DMS 273 (cell line): ENCODE measurements around the gene KCNK15.
A peak's percentile ranks its signal among the peaks of the same experiment; 100 is the strongest.

Experiments
- DNase-seq: peaks from one replicate; lab custom pipeline; 2025; ENCODE audit not compliant: unreplicated experiment; lab: John Stamatoyannopoulos, UW

Gene KCNK15

DNA sequence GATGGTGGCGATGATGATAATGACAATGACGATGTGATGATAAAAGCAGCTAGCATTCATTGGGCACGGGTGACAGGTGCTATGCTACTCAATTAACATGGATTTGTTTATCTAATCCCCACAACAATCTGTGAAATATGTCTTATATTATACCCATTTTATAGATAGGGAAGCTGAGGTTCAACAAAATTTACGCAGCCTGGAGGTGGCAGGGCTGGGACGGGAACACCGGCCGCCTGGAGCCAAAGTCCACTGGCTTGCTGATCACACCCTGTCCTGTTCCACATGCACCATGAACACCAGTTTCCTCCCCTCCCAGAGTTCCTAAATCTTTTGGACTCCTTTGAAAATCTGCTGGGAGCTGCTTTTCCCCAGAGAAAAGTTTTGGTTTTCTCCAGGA lies 41.6 kb downstream of the KCNK15 start:
- DNase-seq = no peak

DNA sequence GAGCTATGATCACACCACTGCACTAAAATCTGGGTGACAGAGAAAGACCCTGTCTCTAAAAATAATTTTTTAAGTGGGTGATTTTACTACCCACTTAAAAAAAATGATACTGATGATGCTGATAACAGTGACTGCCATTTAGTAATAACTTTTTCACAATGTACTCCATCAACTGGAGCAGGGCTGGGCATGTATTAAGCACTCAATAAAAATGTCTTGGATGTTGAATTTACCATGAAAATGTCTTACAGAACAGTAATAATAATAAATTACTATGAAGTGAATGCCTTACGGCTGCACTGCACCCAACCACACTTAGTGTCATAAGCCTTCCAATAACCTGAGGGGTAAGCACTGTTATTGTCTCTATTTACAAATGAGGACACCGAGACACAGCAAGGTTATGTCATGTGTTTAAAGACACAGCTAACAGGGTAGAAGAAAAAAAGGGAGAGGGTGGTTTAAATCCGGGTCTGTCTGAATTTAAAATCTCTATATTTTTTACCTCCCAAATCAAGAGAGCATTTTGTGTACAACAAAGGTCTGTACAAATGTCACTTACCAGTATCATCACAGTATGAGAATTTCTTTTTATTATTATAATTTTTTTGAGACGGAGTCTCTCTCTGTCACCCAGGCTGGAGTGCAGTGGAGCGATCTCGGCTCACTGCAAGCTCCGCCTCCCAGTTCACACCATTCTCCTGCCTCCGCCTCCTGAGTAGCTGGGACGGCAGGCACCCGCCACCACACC lies 43.2 kb downstream of the KCNK15 start:
- no peak for DNase-seq

DNA sequence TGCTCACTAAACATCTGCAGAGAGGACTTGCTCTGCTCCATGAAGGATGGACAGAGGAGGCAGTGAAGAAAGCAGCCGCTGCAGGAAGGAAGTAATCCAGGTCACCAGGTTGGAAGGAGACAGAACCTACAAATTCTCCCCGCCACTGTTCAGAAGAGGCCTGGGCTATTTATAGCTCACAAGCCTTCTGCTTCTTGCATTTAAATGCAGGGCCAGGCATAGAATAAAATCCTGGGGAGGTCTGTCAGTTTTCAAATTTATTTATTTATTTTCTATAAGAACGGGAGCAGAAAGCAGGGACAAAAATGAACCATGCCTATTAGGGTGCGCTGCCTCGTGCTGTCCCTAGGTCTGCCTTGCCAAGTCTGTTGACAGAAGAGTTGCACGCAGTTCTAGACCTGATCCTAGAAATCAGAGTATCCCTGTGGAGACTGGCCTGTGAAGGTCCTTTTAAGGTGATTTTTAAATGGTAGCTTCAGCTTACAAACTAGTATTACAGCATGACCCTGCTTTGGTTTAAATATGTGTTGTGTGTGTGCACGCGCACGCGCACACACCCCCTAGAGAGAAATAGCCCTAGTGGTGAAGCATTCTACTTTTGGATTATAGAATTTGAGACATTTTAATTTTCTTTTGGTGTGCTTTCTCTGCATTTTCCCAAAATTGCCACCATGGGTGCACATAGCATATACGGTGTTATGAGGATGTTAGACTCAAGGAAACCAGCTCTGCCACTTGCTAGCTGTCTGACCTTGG lies 45.2 kb downstream of the KCNK15 start:
- peak; percentile 34 for DNase-seq

DNA sequence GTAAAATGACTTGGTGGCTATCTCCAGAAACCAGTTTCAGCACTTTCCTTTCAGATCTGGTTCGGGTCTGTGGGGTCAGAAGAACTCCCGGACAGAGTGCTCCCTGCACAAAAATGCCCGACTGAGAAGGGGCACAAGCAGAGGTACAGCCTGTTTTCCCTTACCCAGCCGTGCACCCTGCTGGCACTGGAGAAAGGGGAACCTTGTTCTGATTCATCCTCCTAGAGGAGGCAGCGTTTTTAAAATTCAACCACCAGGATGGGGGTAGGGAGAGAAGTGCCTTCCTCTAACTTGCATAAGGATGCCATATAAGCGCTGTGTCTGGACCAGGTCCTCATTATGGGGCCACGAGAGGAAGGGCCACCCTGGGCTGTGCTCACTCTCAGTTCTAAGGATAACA lies 47.1 kb downstream of the KCNK15 start:
- no peak for DNase-seq

DNA sequence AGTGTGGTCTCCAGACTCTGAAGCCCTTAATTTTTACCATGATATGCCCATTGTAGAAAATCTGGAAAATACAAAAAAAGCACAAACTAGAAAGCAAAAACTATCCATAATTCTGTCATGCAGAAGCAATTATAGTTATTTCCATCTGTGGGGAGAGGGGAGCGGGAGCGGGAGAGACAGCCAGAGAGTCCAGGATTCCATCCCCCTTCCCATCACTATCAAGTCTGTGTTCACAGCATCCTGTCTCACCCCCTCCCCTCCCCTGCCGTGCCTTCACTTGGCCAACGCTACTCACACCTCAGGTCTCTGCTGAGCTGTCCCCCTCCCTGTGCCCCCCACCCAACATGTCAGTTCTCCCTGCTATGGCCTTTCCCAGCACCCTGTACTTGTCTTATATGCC lies 50.2 kb downstream of the KCNK15 start:
- DNase-seq = no peak

DNA sequence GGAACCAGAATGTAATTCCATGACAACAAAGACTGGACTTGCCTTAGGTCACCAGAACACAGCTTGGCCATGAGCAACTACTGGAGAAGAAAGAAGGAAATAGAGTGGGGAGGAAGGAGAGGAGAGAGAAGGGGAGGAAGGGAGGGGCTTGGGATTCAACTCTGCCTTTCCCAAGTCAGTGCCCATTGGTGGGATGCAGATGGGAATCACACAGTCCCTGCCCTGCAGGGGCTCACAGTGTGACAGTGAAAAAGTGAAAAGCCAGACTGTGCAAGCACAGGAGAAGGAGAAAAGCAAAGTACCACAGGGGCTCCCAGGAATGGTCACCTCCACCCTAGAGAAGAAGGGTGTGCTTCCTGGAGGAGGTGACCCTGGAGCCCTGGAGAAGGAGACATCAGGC lies 50.6 kb downstream of the KCNK15 start:
- DNase-seq = no peak

DNA sequence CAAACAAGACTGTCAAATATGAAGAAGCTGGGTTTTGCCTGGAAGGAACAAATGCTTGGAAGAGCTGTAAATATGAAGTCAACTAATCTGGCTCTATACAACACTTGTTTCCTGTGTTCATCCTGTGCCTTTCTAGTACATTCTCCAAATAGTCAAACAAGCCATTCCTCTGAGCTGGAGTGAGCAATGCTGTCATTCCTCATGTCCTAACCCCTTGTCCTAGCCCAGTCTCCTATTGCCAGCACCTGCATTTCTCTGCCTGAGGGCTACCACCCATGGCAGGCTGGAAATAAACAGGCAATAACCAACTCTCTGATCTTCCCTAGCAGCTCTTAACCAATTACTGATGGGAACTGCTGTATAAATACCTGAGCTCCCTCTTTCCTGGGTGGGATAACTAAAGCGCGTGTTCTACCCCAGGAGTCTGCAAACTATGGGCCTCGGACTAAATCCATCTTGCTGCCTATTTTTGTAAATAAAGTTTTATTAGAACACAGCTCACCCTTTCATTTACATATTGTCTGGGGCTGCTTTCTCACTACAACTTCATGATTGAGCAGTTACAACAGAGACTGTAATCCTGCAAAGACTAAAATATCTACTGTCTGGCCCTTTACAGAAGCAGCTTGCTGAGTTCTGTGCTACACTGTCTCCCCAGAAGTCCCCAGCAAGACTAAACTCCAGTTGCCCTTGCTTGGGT lies 51.2 kb downstream of the KCNK15 start:
- no peak for DNase-seq

DNA sequence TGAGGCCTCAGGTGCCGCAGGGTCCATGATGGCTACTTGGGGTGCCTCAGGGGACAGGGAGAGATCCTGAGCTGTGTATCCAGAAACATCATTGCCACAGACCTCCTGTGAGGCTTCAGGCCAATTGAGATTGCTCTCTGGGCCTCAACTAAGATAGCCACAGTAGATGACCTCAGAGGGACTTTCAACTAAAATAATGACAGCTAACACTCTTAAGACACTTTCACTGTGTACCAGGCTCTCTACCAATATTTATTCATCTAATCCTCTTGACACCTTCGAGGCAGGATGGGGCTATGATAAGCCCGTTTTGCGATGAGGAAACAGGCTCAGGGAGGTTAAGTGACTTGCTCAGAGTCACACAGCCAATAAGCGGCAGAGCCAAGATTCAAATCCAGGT lies 54.0 kb downstream of the KCNK15 start:
- no peak for DNase-seq

DNA sequence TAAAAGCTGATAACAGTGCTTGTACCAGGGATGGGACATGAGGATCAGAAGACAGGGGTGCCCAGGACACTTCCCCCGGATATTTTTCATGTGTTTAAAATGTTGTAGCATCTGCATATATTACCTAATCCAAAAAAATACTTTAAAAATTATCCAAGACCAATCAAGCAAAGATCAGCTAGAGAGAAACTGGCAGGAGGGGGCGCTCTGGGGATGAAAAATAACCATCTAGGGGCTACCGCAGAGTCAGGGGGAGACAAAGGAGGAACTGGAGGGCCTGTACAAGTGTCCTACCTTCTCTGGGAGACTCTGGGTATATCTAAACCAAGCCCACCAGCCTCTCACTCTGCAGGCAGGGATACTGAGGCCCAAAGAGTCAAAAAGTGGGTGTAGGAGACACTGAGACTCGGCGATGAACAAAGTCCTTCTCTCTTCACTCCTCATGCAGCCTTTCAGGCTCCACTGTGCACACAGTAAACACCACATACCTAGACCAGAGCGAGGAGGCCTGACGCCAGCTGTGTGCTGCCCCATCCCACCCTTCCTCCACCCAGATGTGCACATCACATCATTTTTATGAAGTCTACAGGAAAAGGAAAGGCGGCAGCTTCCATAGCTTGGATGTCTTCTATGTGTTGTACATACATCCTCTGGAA lies 54.9 kb downstream of the KCNK15 start:
- DNase-seq = no peak
